ENCODE results near the gene GRIA4.
"Not testable (repeated sequence)": the region's sequence is repeated elsewhere in the genome, so short reads cannot be mapped to it uniquely, and the experiment has no call there.

GRIA4 gene

DNA sequence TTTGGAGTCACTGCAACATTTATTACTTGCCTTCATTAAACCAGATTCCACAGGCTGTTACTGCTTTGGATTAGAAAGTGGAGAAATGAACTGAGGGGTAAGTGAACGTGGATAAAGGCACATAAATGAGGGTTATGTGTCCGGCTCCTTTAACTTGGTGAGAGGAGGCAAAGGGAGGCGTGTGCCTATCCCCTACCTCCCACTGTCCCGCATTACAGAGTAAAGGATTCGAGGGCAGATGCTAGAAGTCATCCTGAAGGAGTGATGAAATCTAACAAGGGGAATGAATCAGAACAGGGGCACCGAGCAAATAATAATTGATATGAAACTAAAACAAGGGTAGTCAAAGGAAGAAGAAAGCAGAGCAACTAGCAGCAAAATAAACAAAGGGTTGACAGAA, 147.2 kb downstream of the GRIA4 start:
- POLR2A ChIA-PET: no interaction called here
- CTCF ChIA-PET: no interaction called here
- no peak for DNase-seq (ENCODE audit: extremely low spot score)
- TF ChIP-seq, protein P1, sequence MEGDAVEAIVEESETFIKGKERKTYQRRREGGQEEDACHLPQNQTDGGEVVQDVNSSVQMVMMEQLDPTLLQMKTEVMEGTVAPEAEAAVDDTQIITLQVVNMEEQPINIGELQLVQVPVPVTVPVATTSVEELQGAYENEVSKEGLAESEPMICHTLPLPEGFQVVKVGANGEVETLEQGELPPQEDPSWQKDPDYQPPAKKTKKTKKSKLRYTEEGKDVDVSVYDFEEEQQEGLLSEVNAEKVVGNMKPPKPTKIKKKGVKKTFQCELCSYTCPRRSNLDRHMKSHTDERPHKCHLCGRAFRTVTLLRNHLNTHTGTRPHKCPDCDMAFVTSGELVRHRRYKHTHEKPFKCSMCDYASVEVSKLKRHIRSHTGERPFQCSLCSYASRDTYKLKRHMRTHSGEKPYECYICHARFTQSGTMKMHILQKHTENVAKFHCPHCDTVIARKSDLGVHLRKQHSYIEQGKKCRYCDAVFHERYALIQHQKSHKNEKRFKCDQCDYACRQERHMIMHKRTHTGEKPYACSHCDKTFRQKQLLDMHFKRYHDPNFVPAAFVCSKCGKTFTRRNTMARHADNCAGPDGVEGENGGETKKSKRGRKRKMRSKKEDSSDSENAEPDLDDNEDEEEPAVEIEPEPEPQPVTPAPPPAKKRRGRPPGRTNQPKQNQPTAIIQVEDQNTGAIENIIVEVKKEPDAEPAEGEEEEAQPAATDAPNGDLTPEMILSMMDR (IDR thresholded peaks at IDR 0.05; ENCODE audit: control extremely low read depth, extremely low read depth, low read depth, missing control alignments): no peak

DNA sequence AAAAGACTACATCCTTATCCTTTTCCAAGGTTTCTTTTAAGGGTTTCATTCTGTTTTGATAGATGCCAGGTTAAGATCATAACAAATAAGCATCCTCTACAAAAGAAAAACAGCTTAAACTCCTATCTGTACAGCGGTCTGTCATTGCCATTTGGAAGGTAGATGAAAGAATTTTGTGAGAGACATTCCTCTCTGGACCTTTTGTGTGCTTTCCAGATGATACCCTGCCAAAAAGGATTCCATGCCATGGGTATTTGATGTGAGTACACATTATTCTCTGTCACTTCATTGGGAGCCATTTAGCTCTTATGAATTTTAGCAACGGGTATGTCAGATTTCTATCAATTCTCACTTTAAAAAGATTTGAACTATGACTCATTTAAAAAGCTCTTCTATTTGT, 153.7 kb downstream of the GRIA4 start:
- TF ChIP-seq, protein P1 (IDR thresholded peaks at IDR 0.05; ENCODE audit: control extremely low read depth, extremely low read depth, low read depth, missing control alignments): no peak
- ChIA-PET CTCF (interaction anchor here (1.2 kb wide), 1 partner anchor 8 kb away, joined by 3 read pairs; no protein-coding TSS in a partner anchor), POLR2A (no interaction called here)
- DNase-seq (ENCODE audit: extremely low spot score): no peak

DNA sequence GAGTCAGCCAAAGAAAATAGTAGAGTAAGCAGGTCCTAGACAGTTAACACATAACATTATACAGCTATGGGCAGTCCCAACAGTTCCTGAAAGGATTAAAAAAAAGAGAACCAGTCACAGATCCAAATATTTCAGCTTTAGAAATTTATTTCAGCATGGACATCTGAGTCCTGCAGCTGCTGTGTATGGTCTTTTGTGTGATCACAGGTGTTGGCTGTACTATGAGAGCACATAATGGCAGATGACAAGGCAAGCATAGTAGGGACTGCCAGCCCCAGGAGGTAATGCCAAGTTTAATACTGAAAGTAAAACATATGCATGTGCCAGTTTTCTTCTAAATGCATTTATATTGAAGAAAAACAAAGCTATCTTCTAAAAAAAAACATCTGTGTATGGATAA, 158.1 kb downstream of the GRIA4 start:
- no peak for DNase-seq (ENCODE audit: extremely low spot score)
- ChIA-PET CTCF (interaction anchor here (1.6 kb wide), 1 partner anchor 10 kb away, joined by 3 read pairs; no protein-coding TSS in a partner anchor), POLR2A (no interaction called here)
- TF ChIP-seq, protein P1 (IDR thresholded peaks at IDR 0.05; ENCODE audit: control extremely low read depth, extremely low read depth, low read depth, missing control alignments): no peak

DNA sequence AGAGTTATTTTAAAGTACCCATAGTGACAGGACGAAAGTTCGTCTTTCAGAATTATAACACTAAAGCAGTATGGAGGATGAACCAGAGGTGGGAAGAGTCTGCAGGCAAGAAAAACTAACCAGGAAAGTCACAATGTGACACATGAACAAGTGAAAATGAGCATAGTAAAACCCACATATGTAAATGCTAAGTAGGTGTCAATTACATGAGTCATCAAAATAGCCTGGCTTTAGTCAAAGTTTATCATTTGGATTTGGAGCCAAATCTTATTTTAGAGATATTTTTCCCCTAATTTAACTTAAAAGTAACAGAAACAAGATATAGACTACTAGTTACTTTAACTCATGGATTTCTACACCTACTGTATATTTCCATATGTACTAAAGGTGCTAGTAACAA, 159.8 kb downstream of the GRIA4 start:
- TF ChIP-seq, protein P1 (IDR thresholded peaks at IDR 0.05; ENCODE audit: control extremely low read depth, extremely low read depth, low read depth, missing control alignments): no peak
- ChIA-PET CTCF (no interaction called here), POLR2A (no interaction called here)
- DNase-seq (ENCODE audit: extremely low spot score): no peak

DNA sequence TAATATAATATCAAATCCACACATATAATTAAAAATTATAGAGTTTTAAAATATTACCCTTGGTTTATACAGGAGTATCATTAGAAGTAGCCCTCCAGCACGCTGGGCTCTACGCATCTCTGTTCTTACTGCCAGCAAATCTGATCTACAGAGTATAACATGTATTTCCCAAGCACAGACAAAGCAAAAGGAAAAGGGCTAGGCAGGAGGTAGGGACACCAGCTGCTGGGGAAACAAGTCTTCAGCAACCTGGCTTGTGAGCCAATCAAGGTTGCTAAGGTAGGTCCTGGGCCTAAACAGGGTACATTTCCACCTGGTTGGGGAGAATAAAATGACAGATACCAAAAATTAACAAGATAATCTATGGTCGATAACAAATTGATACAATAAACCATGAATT, 163.6 kb downstream of the GRIA4 start:
- DNase-seq (ENCODE audit: extremely low spot score); POLR2A ChIA-PET; CTCF ChIA-PET: not testable (repeated sequence)

DNA sequence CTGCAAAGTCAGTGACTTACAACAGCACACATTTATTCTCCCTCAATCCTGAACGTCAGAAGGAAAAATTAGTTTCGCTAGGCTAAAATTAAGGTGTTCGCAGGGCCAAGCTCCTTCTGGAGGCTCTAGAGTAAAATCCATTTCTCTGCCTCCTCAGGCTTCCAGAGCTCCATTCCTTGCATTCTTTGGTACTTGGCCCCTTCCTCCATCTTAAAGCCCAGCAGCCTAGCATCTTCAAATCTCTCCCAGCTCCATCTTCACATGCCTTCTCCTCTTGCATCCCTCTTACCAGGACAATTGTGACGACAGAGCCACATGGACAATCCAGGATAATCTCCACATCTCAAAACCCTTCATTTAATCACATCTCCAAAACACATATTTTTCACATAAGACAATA, 165.0 kb downstream of the GRIA4 start:
- POLR2A ChIA-PET: no interaction called here
- TF ChIP-seq, protein P1 (IDR thresholded peaks at IDR 0.05; ENCODE audit: control extremely low read depth, extremely low read depth, low read depth, missing control alignments): no peak
- DNase-seq (ENCODE audit: extremely low spot score): no peak
- CTCF ChIA-PET: interaction anchor here (0.9 kb wide), 1 partner anchor 15 kb away, joined by 3 read pairs; no protein-coding TSS in a partner anchor

DNA sequence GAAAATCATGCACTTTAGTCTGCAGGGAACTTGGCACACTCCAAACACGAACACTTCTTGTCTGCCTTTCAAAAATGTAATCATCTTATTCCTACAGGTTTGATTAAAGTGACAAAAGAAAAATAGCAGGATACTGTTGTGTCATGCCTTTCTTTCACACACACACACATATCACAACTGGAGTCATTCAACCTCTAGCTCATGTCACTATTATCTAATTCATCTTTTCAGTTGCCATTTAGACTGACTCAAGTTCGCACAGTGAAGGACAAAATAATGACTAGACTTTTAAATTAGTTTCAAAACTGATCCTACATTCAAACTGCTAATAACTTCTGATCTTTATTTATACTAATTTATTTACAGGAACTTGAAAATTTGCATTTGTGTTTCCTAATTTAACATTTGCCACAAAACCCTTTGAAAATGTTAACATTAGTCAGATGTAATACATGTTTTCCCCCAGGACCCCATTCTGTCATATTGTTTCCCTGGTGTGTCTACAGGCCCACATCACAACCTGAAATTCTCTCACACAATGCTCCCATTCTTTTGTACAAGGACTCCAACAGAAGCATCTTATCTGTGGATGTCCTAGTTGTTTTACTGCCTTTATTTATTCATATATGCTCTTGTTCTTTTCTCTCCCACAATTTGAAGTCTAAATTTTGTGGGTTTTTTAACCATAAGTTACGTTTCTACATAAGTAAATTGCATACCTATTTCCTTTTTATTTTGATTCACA, 171.1 kb downstream of the GRIA4 start:
- TF ChIP-seq, protein P1 (IDR thresholded peaks at IDR 0.05; ENCODE audit: control extremely low read depth, extremely low read depth, low read depth, missing control alignments): no peak

More for the DNA sequence above, 171.1 kb downstream of the GRIA4 start:
- no peak for DNase-seq (ENCODE audit: extremely low spot score)
- POLR2A ChIA-PET: no interaction called here
- CTCF ChIA-PET: no interaction called here

All from GM10248 (cell line).